CD4-positive, CD25-positive, alpha-beta regulatory T cell (primary cell): ENCODE measurements around the gene ARSA. TPM values are rescaled to one million over a fixed set of nuclear protein-coding genes. Genes with fewer than 3 reads are reported as not detected.

Source experiments
- polyA plus RNA-seq, 4 donors: library from polyadenylated mRNA; unstranded; fragments of 300-500 nt; fragmentation: Illumina TruSeq; gene quantifications; one replicate each; pipeline ENCODE4 v1.2.3, GENCODE V29; 2021
- total RNA-seq: library from RNA; stranded (reverse); gene quantifications from one replicate; pipeline ENCODE4 v1.2.3, GENCODE V29; 2022

The ARSA gene
- total and polyA plus RNA-seq, 5 donors from 2014 or later = 8.0 to 81.3 (median 10.7) TPM

Other genes with a start within 250 kb of the ARSA start
- 220 TPM for gene SBF1, start 153.1 kb downstream of the ARSA start, total RNA-seq
- 10 to 100 TPM; 16.2 to 29.7 (median 17.6) TPM for gene SBF1, start 153.1 kb downstream of the ARSA start, polyA plus RNA-seq
- gene ADM2, start 146.6 kb downstream of the ARSA start, total RNA-seq = 1.9 TPM
- under 1 TPM; 0.06 to 0.95 (median 0.28) TPM for gene ADM2, start 146.6 kb downstream of the ARSA start, polyA plus RNA-seq
- not detected for gene MIOX, start 141.3 kb downstream of the ARSA start, total RNA-seq
- gene MIOX, start 141.3 kb downstream of the ARSA start, polyA plus RNA-seq = not detected
- gene LMF2, start 120.5 kb downstream of the ARSA start, total RNA-seq = 113 TPM
- 10 to 100 TPM; 21.5 to 24.2 (median 21.7) TPM for gene LMF2, start 120.5 kb downstream of the ARSA start, polyA plus RNA-seq
- gene NCAPH2, start 119.9 kb downstream of the ARSA start, total RNA-seq = 112 TPM
- gene NCAPH2, start 119.9 kb downstream of the ARSA start, polyA plus RNA-seq = 10 to 100 TPM; 35.8 to 43.6 (median 39.8) TPM
- 14.6 TPM for gene SCO2, start 102.6 kb downstream of the ARSA start, total RNA-seq
- 10 to 100 TPM in 1 of 4 donors, 1 to 10 TPM in 3; 6.4 to 10.4 (median 7.7) TPM for gene SCO2, start 102.6 kb downstream of the ARSA start, polyA plus RNA-seq
- gene TYMP, start 98.1 kb downstream of the ARSA start, total RNA-seq = 46.9 TPM
- gene TYMP, start 98.1 kb downstream of the ARSA start, polyA plus RNA-seq = 10 to 100 TPM; 29.2 to 65.2 (median 44.4) TPM
- gene KLHDC7B, start 82.3 kb downstream of the ARSA start, total RNA-seq = 5.9 TPM
- 10 to 100 TPM in 1 of 4 donors, 1 to 10 TPM in 3; 5.6 to 11.7 (median 8.4) TPM for gene KLHDC7B, start 82.3 kb downstream of the ARSA start, polyA plus RNA-seq
- not detected for gene SYCE3, start 65.2 kb downstream of the ARSA start, total RNA-seq
- not detected for gene SYCE3, start 65.2 kb downstream of the ARSA start, polyA plus RNA-seq
- 71.8 TPM for gene CPT1B, start 49.7 kb downstream of the ARSA start, total RNA-seq
- gene CPT1B, start 49.7 kb downstream of the ARSA start, polyA plus RNA-seq = under 1 TPM in 3 of 4 donors, not detected in 1; 0.25 to 0.76 (median 0.27) TPM
- 162 TPM for gene CHKB, start 45.3 kb downstream of the ARSA start, total RNA-seq
- gene CHKB, start 45.3 kb downstream of the ARSA start, polyA plus RNA-seq = 10 to 100 TPM; 39.8 to 51.7 (median 43.4) TPM
- 0.30 TPM for gene MAPK8IP2, start 27.4 kb downstream of the ARSA start, total RNA-seq
- not detected for gene MAPK8IP2, start 27.4 kb downstream of the ARSA start, polyA plus RNA-seq
- gene SHANK3, start 44.7 kb upstream of the ARSA start, total RNA-seq = 0.67 TPM
- not detected for gene SHANK3, start 44.7 kb upstream of the ARSA start, polyA plus RNA-seq
- not detected for gene ACR, start 110.1 kb upstream of the ARSA start, total RNA-seq
- gene ACR, start 110.1 kb upstream of the ARSA start, polyA plus RNA-seq = not detected
- 45.3 TPM for gene RABL2B, start 155.5 kb upstream of the ARSA start, total RNA-seq
- gene RABL2B, start 155.5 kb upstream of the ARSA start, polyA plus RNA-seq = 10 to 100 TPM; 14.8 to 23.3 (median 21.1) TPM